SK-N-SH (cell line): ENCODE results near the gene AP3S2. TPM values are rescaled to one million over a fixed set of nuclear protein-coding genes. Genes with fewer than 3 reads are reported as not detected.

Experiments
- CTCF ChIA-PET: fragments of 300-600, 350-600 bp; formaldehyde crosslinking; extraction: SDS; loops from one replicate; lab custom pipeline; 2021; lab: Yijun Ruan, JAX
- POLR2A ChIA-PET: fragments of 350-600 bp; sonication (Branson Sonifier 250); formaldehyde crosslinking; extraction: SDS; loops from one replicate; lab custom pipeline; 2020; ENCODE audit warnings: antibody characterized with exemption, inconsistent platforms; lab: Yijun Ruan, JAX
- DNase-seq: peaks from one replicate; pipeline ENCODE4 v3.0.0; 2012
- H2AFZ ChIP-seq: fragments of 200-600 bp; sonication (generic); 2 replicates; pipeline ENCODE4 v1.8.1; 2016; ENCODE audit warnings: antibody characterized with exemption, mild to moderate bottlenecking, low read depth
- H3F3A ChIP-seq: fragments of 200-600 bp; sonication (generic); replicated peaks from 2 replicates; pipeline ENCODE3; 2016; ENCODE audit warnings: antibody characterized with exemption, mild to moderate bottlenecking; ENCODE audit not compliant: insufficient read depth
- H3K27ac ChIP-seq, 2 experiments: fragments of 200-500 bp in 1 of 2; fragments of 200-600 bp in 1 of 2; sonication (Bioruptor generic) in 1 of 2; sonication (generic), shearing (Covaris generic) in 1 of 2; 2 replicates each; pipeline versions ENCODE4 v1.5.1 to v1.6.1; 2014 to 2016; ENCODE audit warnings: low read depth in 2 of 2, inconsistent platforms in 1 of 2, low read length in 1 of 2, mild to moderate bottlenecking in 1 of 2, mixed read lengths in 1 of 2
- H3K27me3 ChIP-seq: fragments of 200-600 bp; sonication (generic), shearing (Covaris generic); 2 replicates; pipeline ENCODE4 v1.6.1; 2016; ENCODE audit warnings: mixed run types; ENCODE audit not compliant: insufficient read depth
- H3K36me3 ChIP-seq, 2 experiments: fragments of 200-500 bp in 1 of 2; fragments of 200-600 bp in 1 of 2; sonication (Bioruptor generic) in 1 of 2; sonication (generic) in 1 of 2; replicated peaks in 1 of 2; 2 replicates each; pipeline versions ENCODE3 to v1.5.1; 2014 to 2016; ENCODE audit warnings: low read length in 1 of 2, mild to moderate bottlenecking in 1 of 2; ENCODE audit not compliant: insufficient read depth in 2 of 2, control insufficient read depth in 1 of 2
- H3K4me1 ChIP-seq, 2 experiments: fragments of 200-500 bp in 1 of 2; fragments of 200-600 bp in 1 of 2; sonication (Bioruptor generic) in 1 of 2; sonication (generic), shearing (Covaris generic) in 1 of 2; 2 replicates each; pipeline versions ENCODE4 v1.5.1 to v1.6.1; 2014 to 2016; ENCODE audit warnings: low read depth in 1 of 2, low read length in 1 of 2, mixed run types in 1 of 2; ENCODE audit not compliant: insufficient read depth in 2 of 2, control insufficient read depth in 1 of 2
- H3K4me2 ChIP-seq: fragments of 200-600 bp; sonication (generic), shearing (Covaris generic); 2 replicates; pipeline ENCODE4 v1.6.1; 2017; ENCODE audit warnings: mixed run types
- H3K4me3 ChIP-seq, 2 experiments: fragments of 200-500 bp in 1 of 2; fragments of 200-600 bp in 1 of 2; sonication (Bioruptor generic) in 1 of 2; sonication (generic), shearing (Covaris generic) in 1 of 2; 2 replicates each; pipeline versions ENCODE4 v1.5.1 to v1.8.1; 2014 to 2016; ENCODE audit warnings: low read depth in 2 of 2, inconsistent platforms in 1 of 2, low read length in 1 of 2, mild to moderate bottlenecking in 1 of 2, mixed read lengths in 1 of 2, moderate library complexity in 1 of 2
- H3K79me2 ChIP-seq: fragments of 200-600 bp; sonication (generic); 2 replicates; pipeline ENCODE4 v1.8.1; 2017; ENCODE audit warnings: mild to moderate bottlenecking; ENCODE audit not compliant: insufficient read depth
- H3K9ac ChIP-seq: fragments of 200-600 bp; sonication (generic); 2 replicates; pipeline ENCODE4 v1.6.1; 2017; ENCODE audit warnings: mixed run types
- H3K9me2 ChIP-seq: fragments of 200-600 bp; sonication (generic); 2 replicates; pipeline ENCODE4 v1.6.1; 2017; ENCODE audit warnings: mixed run types
- H3K9me3 ChIP-seq: fragments of 200-600 bp; sonication (generic); 2 replicates; pipeline ENCODE4 v1.6.1; 2017; ENCODE audit warnings: mixed run types, mild to moderate bottlenecking, moderate library complexity
- H4K20me1 ChIP-seq: fragments of 200-600 bp; sonication (generic); 2 replicates; pipeline ENCODE4 v1.6.1; 2017; ENCODE audit warnings: mild to moderate bottlenecking, mixed run types; ENCODE audit not compliant: insufficient read depth
- CHD2 ChIP-seq: fragments of 150-350 bp; IDR thresholded peaks from 2 replicates; pipeline ENCODE4 v1.6.1; 2018; ENCODE audit warnings: low read length; ENCODE audit not compliant: partially characterized antibody
- ELF1 ChIP-seq: IDR thresholded peaks from 2 replicates; pipeline ENCODE4 v1.4.0; 2012
- EP300 ChIP-seq, 2 experiments: IDR thresholded peaks; 2 replicates each; pipeline versions ENCODE4 v1.4.0 to v1.6.1; 2012; ENCODE audit warnings: borderline replicate concordance in 1 of 2, low read depth in 1 of 2, low read length in 1 of 2
- FOXJ3 ChIP-seq: sonication (generic); formaldehyde crosslinking; IDR thresholded peaks from 2 replicates; pipeline ENCODE4 v1.5.1; 2020; ENCODE audit warnings: mild to moderate bottlenecking, missing genetic modification reagents
- JUND ChIP-seq: IDR thresholded peaks from 2 replicates; pipeline ENCODE4 v1.4.0; 2012
- MXI1 ChIP-seq: IDR thresholded peaks from 2 replicates; pipeline ENCODE4 v1.6.1; 2012; ENCODE audit warnings: mild to moderate bottlenecking, low read depth, low read length, improper control_type of control experiment
- NFIC ChIP-seq: IDR thresholded peaks from 2 replicates; pipeline ENCODE4 v1.4.0; 2012; ENCODE audit warnings: borderline replicate concordance
- RCOR1 ChIP-seq: fragments of 150-350 bp; IDR thresholded peaks from 2 replicates; pipeline ENCODE4 v1.6.1; 2017; ENCODE audit warnings: antibody characterized with exemption, low read length
- RFX5 ChIP-seq: IDR thresholded peaks from 2 replicates; pipeline ENCODE4 v1.6.1; 2012; ENCODE audit warnings: mild to moderate bottlenecking, improper control_type of control experiment, low read length
- TEAD4 ChIP-seq: IDR thresholded peaks from 2 replicates; pipeline ENCODE4 v1.4.0; 2012; ENCODE audit warnings: mild to moderate bottlenecking, borderline replicate concordance; ENCODE audit not compliant: insufficient read depth
- YY1 ChIP-seq: IDR thresholded peaks from 2 replicates; pipeline ENCODE4 v1.4.0; 2012; ENCODE audit warnings: low read depth, mild to moderate bottlenecking
- WGBS: methylation state at CpG from one replicate; pipeline ENCODE4 v1.1.6; 2017; ENCODE audit warnings: low lambda C conversion rate; 5-methylcytosine and 5-hydroxymethylcytosine counted together
- polyA plus RNA-seq, 3 experiments: library from polyadenylated mRNA; depleted of rRNA; stranded (reverse); fragments of >200 nt; gene quantifications; 2 replicates each; pipeline ENCODE4 v1.2.3, GENCODE V29; 2012
- TF ChIP-seq, protein P1 (sequence below): IDR thresholded peaks from 2 replicates; pipeline ENCODE4 v1.6.1; 2012; ENCODE audit warnings: mild to moderate bottlenecking, low read depth, low read length, moderate library complexity
- TF ChIP-seq, protein P2 (sequence below): fragments of 200-600 bp; sonication (generic); IDR thresholded peaks from 2 replicates; pipeline ENCODE4 v1.6.1; 2017; ENCODE audit warnings: antibody characterized with exemption, mild to moderate bottlenecking, moderate library complexity
- TF ChIP-seq, protein P3 (sequence below): fragments of 150-350 bp; IDR thresholded peaks from 2 replicates; pipeline ENCODE4 v1.6.1; 2017; ENCODE audit warnings: antibody characterized with exemption, low read length, low read depth, borderline replicate concordance
- TF ChIP-seq, protein P4 (sequence below): IDR thresholded peaks from 2 replicates; pipeline ENCODE4 v1.4.0; 2012; ENCODE audit warnings: low read depth, borderline replicate concordance
- TF ChIP-seq, protein P5 (sequence below): fragments of 150-350 bp; IDR thresholded peaks from 2 replicates; pipeline ENCODE4 v1.6.1; 2016; ENCODE audit warnings: mild to moderate bottlenecking, low read depth, low read length

The AP3S2 gene
- polyA plus RNA-seq, 1 of the 3 experiments (the other 2 are of a cell fraction) = 11.9 TPM

DNA sequence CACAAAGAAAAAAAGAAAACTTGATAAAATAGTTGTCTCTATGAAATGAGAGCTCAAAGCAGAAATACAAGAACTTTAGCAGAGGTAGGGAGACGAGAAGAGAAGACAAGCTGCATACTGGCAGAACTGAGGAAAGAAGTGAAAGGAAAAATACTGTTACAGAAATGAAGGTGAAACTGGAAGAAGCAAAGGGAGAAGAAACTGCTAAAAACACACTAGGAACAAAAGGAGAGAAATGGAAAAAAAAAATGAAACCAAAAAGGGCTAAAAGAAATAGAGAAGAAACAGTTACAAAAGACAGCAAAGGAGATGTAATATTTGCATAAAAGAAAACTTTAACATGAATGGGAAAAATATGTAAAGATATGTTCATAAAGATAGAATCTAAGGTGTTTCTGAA lies 51.8 kb downstream of the AP3S2 start (continued):
- TF ChIP-seq, protein P1, sequence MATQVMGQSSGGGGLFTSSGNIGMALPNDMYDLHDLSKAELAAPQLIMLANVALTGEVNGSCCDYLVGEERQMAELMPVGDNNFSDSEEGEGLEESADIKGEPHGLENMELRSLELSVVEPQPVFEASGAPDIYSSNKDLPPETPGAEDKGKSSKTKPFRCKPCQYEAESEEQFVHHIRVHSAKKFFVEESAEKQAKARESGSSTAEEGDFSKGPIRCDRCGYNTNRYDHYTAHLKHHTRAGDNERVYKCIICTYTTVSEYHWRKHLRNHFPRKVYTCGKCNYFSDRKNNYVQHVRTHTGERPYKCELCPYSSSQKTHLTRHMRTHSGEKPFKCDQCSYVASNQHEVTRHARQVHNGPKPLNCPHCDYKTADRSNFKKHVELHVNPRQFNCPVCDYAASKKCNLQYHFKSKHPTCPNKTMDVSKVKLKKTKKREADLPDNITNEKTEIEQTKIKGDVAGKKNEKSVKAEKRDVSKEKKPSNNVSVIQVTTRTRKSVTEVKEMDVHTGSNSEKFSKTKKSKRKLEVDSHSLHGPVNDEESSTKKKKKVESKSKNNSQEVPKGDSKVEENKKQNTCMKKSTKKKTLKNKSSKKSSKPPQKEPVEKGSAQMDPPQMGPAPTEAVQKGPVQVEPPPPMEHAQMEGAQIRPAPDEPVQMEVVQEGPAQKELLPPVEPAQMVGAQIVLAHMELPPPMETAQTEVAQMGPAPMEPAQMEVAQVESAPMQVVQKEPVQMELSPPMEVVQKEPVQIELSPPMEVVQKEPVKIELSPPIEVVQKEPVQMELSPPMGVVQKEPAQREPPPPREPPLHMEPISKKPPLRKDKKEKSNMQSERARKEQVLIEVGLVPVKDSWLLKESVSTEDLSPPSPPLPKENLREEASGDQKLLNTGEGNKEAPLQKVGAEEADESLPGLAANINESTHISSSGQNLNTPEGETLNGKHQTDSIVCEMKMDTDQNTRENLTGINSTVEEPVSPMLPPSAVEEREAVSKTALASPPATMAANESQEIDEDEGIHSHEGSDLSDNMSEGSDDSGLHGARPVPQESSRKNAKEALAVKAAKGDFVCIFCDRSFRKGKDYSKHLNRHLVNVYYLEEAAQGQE = no peak
- no peak for TF ChIP-seq EP300 (IDR thresholded peaks at IDR 0.05; ENCODE audit: borderline replicate concordance in 1 of 2, low read depth in 1 of 2, low read length in 1 of 2)
- no peak for TF ChIP-seq CHD2
- no peak for TF ChIP-seq NFIC
- no peak for TF ChIP-seq FOXJ3 (CRISPR knock-in tag)
- TF ChIP-seq, protein P2, sequence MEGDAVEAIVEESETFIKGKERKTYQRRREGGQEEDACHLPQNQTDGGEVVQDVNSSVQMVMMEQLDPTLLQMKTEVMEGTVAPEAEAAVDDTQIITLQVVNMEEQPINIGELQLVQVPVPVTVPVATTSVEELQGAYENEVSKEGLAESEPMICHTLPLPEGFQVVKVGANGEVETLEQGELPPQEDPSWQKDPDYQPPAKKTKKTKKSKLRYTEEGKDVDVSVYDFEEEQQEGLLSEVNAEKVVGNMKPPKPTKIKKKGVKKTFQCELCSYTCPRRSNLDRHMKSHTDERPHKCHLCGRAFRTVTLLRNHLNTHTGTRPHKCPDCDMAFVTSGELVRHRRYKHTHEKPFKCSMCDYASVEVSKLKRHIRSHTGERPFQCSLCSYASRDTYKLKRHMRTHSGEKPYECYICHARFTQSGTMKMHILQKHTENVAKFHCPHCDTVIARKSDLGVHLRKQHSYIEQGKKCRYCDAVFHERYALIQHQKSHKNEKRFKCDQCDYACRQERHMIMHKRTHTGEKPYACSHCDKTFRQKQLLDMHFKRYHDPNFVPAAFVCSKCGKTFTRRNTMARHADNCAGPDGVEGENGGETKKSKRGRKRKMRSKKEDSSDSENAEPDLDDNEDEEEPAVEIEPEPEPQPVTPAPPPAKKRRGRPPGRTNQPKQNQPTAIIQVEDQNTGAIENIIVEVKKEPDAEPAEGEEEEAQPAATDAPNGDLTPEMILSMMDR = no peak
- TF ChIP-seq RCOR1 = no peak
- TF ChIP-seq, protein P3, sequence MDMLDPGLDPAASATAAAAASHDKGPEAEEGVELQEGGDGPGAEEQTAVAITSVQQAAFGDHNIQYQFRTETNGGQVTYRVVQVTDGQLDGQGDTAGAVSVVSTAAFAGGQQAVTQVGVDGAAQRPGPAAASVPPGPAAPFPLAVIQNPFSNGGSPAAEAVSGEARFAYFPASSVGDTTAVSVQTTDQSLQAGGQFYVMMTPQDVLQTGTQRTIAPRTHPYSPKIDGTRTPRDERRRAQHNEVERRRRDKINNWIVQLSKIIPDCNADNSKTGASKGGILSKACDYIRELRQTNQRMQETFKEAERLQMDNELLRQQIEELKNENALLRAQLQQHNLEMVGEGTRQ = no peak

DNA sequence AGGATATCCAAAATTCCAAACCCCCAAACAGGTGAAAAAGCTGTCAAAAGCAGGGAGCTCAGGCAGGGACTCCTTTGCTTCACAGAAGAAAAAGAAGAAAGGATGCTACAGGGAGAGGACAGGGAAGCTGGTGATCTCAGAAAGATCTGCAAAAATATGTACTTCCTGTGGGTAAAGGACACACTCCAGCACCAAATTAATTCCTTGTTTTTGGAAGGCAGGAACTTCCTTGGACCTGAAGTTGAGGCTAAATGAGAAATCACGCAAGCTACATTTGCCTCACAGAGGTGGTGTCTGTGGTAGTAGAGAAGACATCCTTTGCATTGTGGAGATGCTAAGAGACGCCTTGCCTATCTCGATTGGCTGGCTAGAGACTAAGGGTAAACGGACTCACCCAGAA lies 52.5 kb downstream of the AP3S2 start:
- H3K4me3 ChIP-seq = no peak overlapping the region
- 91% methylated on average over 4 of the region's 4 CpGs for WGBS
- H4K20me1 ChIP-seq = no peaks in the 10 kb centered on the region
- peaks cover 0 to 31% of the 10 kb centered on the region in 2 experiments; a peak in 2 of 4 replicates for H3K4me1 ChIP-seq
- no peaks in the 10 kb centered on the region for H3K27me3 ChIP-seq
- POLR2A ChIA-PET = no interaction called here
- CTCF ChIA-PET = interaction anchor here (1.0 to 2.1 kb wide), 3 partner anchors 50 to 91 kb away, joined by 3 to 6 read pairs (median 3); no protein-coding TSS in a partner anchor
- H3K4me2 ChIP-seq = no peak overlapping the region
- H2AFZ ChIP-seq = no peak overlapping the region
- peak overlapping the region in 1 of 2 experiments; percentile 9; a peak in 1 of 4 replicates for H3K27ac ChIP-seq
- H3K9me2 ChIP-seq = no peaks in the 10 kb centered on the region
- peaks cover 40% of the 10 kb centered on the region for H3F3A ChIP-seq
- no peak overlapping the region for H3K9ac ChIP-seq
- H3K9me3 ChIP-seq = no peaks in the 10 kb centered on the region
- DNase-seq = no peak
- peaks cover 7 to 13% of the 10 kb centered on the region in 2 experiments for H3K36me3 ChIP-seq
- peaks cover 7% of the 10 kb centered on the region; the same call in 1 of the 2 replicates for H3K79me2 ChIP-seq
- TF ChIP-seq TEAD4 (no peak), YY1 (no peak), ELF1 (no peak), JUND (no peak), EP300 (IDR thresholded peaks at IDR 0.05; ENCODE audit: borderline replicate concordance in 1 of 2, low read depth in 1 of 2, low read length in 1 of 2) (no peak), RFX5 (no peak), FOXJ3 (CRISPR knock-in tag) (no peak), RCOR1 (no peak), MXI1 (no peak)
- TF ChIP-seq, protein P4, sequence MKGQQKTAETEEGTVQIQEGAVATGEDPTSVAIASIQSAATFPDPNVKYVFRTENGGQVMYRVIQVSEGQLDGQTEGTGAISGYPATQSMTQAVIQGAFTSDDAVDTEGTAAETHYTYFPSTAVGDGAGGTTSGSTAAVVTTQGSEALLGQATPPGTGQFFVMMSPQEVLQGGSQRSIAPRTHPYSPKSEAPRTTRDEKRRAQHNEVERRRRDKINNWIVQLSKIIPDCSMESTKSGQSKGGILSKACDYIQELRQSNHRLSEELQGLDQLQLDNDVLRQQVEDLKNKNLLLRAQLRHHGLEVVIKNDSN = no peak
- TF ChIP-seq, protein P1 = no peak
- TF ChIP-seq, protein P3 = no peak
- TF ChIP-seq, protein P5, sequence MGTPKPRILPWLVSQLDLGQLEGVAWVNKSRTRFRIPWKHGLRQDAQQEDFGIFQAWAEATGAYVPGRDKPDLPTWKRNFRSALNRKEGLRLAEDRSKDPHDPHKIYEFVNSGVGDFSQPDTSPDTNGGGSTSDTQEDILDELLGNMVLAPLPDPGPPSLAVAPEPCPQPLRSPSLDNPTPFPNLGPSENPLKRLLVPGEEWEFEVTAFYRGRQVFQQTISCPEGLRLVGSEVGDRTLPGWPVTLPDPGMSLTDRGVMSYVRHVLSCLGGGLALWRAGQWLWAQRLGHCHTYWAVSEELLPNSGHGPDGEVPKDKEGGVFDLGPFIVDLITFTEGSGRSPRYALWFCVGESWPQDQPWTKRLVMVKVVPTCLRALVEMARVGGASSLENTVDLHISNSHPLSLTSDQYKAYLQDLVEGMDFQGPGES = no peak
